ENCODE results near the gene RIBC1. TPM values are rescaled to one million over a fixed set of nuclear protein-coding genes. Genes with fewer than 3 reads are reported as not detected.

Gene RIBC1
- total RNA-seq, 2 experiments from 2014 or later, result 2.5 to 2.6 TPM

GRCh38 chrX:53474707-53475106, 52.0 kb downstream of the RIBC1 start:
- no peak for TF ChIP-seq CTCF (IDR thresholded peaks at IDR 0.05)
- Histone ChIP-seq H3K27me3 (ENCODE audit: control insufficient read depth in 1 of 2, insufficient read depth in 2 of 2, low read length in 2 of 2) (peaks cover 0 to 6% of the 10 kb centered on the region in 2 experiments), H3K4me1 (ENCODE audit: insufficient read depth, low read length) (no peaks in the 10 kb centered on the region), H3K36me3 (ENCODE audit: insufficient read depth, low read length) (no peaks in the 10 kb centered on the region), H3K9me3 (ENCODE audit: control insufficient read depth in 1 of 2, insufficient read depth in 1 of 2, low read length in 2 of 2) (no peaks in the 10 kb centered on the region), H3K4me3 (ENCODE audit: low read length) (no peak overlapping the region), H3K27ac (ENCODE audit: low read depth in 1 of 2, low read length in 2 of 2) (no peak overlapping the region)
- Mint-ChIP-seq H3K4me3 (no peak overlapping the region), H3K36me3 (ENCODE audit: low read depth) (no peaks in the 10 kb centered on the region), H3K27ac (no peak overlapping the region), H3K9me3 (no peaks in the 10 kb centered on the region), H3K27me3 (peaks cover 5% of the 10 kb centered on the region), H3K4me1 (ENCODE audit: low read depth) (no peaks in the 10 kb centered on the region)
- POLR2A ChIA-PET, result no interaction called here
- DNase-seq, result no peak
- CTCF ChIA-PET, result no interaction called here
- intact Hi-C loops (cut with DNase I, micrococcal nuclease), result no loop called here
- no peak for ATAC-seq (ENCODE audit: poor library complexity)

GRCh38 chrX:53476371-53476770, 53.7 kb downstream of the RIBC1 start:
- H3K9me3 ChIP-seq (ENCODE audit: control insufficient read depth in 1 of 2, insufficient read depth in 1 of 2, low read length in 2 of 2), result no peaks in the 10 kb centered on the region
- ChIA-PET POLR2A (no interaction called here), CTCF (interaction anchor here (0.6 kb wide), 1 partner anchor 9 kb away, joined by 3 read pairs; no protein-coding TSS in a partner anchor)
- no peak overlapping the region for H3K4me3 ChIP-seq (ENCODE audit: low read length)
- H3K36me3 ChIP-seq (ENCODE audit: insufficient read depth, low read length), result no peaks in the 10 kb centered on the region
- H3K4me3 Mint-ChIP-seq, result no peak overlapping the region
- ATAC-seq (ENCODE audit: poor library complexity), result no peak
- intact Hi-C loops (cut with DNase I, micrococcal nuclease), result no loop called here
- peaks cover 9% of the 10 kb centered on the region for H3K27me3 Mint-ChIP-seq
- no peak for DNase-seq
- H3K4me1 ChIP-seq (ENCODE audit: insufficient read depth, low read length), result no peaks in the 10 kb centered on the region
- no peak overlapping the region for H3K27ac ChIP-seq (ENCODE audit: low read depth in 1 of 2, low read length in 2 of 2)
- H3K27me3 ChIP-seq (ENCODE audit: control insufficient read depth in 1 of 2, insufficient read depth in 2 of 2, low read length in 2 of 2), result peaks cover 0 to 6% of the 10 kb centered on the region in 2 experiments
- H3K4me1 Mint-ChIP-seq (ENCODE audit: low read depth), result no peaks in the 10 kb centered on the region
- H3K27ac Mint-ChIP-seq, result no peak overlapping the region
- H3K9me3 Mint-ChIP-seq, result no peaks in the 10 kb centered on the region
- H3K36me3 Mint-ChIP-seq (ENCODE audit: low read depth), result no peaks in the 10 kb centered on the region
- TF ChIP-seq CTCF (IDR thresholded peaks at IDR 0.05), result no peak

- ATAC-seq (ENCODE audit: poor library complexity) (no peak), DNase-seq (no peak)
- Mint-ChIP-seq H3K27me3 (peaks cover 9% of the 10 kb centered on the region), H3K27ac (no peak overlapping the region), H3K4me3 (no peak overlapping the region), H3K9me3 (no peaks in the 10 kb centered on the region), H3K4me1 (ENCODE audit: low read depth) (no peaks in the 10 kb centered on the region), H3K36me3 (ENCODE audit: low read depth) (no peaks in the 10 kb centered on the region)
- no peaks in the 10 kb centered on the region for H3K36me3 ChIP-seq (ENCODE audit: insufficient read depth, low read length)
- ChIA-PET CTCF (interaction anchor here (1.5 kb wide), 1 partner anchor 166 kb away, joined by 4 read pairs; no protein-coding TSS in a partner anchor), POLR2A (no interaction called here)
- no peak for TF ChIP-seq CTCF (IDR thresholded peaks at IDR 0.05)
- H3K9me3 ChIP-seq (ENCODE audit: control insufficient read depth in 1 of 2, insufficient read depth in 1 of 2, low read length in 2 of 2), result no peaks in the 10 kb centered on the region
- H3K4me1 ChIP-seq (ENCODE audit: insufficient read depth, low read length), result peaks cover 3% of the 10 kb centered on the region
- H3K27ac ChIP-seq (ENCODE audit: low read depth in 1 of 2, low read length in 2 of 2), result no peak overlapping the region
- H3K27me3 ChIP-seq (ENCODE audit: control insufficient read depth in 1 of 2, insufficient read depth in 2 of 2, low read length in 2 of 2), result no peaks in the 10 kb centered on the region
- intact Hi-C loops (cut with DNase I, micrococcal nuclease), result no loop called here
- H3K4me3 ChIP-seq (ENCODE audit: low read length), result no peak overlapping the region
Measured at GRCh38 chrX:53479301-53479700, 56.6 kb downstream of the RIBC1 start.

Small RNA genes within 50 kb of the gene (microRNA-seq; reads per million reads assigned to microRNA genes)
- not detected for gene MIR6857 (ENCODE audit: borderline microRNAs expressed, borderline replicate concordance)

Other genes starting within 250 kb of the RIBC1 start
- 100 to 1,000 TPM; 236 to 237 TPM for gene KDM5C, start 197.7 kb upstream of the RIBC1 start, total RNA-seq
- 1 to 10 TPM in 1 of 2 experiments, under 1 TPM in 1; 0.85 to 2.2 TPM for gene IQSEC2, start 141.3 kb upstream of the RIBC1 start, total RNA-seq
- gene SMC1A, start 219 bp upstream of the RIBC1 start, total RNA-seq, result 10 to 100 TPM; 25.5 to 28.6 TPM
- 10 to 100 TPM; 27.0 to 28.6 TPM for gene HSD17B10, start 11.5 kb downstream of the RIBC1 start, total RNA-seq